NT2/D1 (cell line): ENCODE results near the gene DDX6.

Experiments
- SUZ12 ChIP-seq: IDR thresholded peaks from 2 replicates; pipeline ENCODE4 v1.6.1; 2011; ENCODE audit not compliant: insufficient read length, insufficient read depth; ENCODE audit errors: extremely low read depth
- YY1 ChIP-seq: IDR thresholded peaks from 2 replicates; pipeline ENCODE4 v1.6.1; 2011; ENCODE audit not compliant: insufficient read length, insufficient read depth

DNA sequence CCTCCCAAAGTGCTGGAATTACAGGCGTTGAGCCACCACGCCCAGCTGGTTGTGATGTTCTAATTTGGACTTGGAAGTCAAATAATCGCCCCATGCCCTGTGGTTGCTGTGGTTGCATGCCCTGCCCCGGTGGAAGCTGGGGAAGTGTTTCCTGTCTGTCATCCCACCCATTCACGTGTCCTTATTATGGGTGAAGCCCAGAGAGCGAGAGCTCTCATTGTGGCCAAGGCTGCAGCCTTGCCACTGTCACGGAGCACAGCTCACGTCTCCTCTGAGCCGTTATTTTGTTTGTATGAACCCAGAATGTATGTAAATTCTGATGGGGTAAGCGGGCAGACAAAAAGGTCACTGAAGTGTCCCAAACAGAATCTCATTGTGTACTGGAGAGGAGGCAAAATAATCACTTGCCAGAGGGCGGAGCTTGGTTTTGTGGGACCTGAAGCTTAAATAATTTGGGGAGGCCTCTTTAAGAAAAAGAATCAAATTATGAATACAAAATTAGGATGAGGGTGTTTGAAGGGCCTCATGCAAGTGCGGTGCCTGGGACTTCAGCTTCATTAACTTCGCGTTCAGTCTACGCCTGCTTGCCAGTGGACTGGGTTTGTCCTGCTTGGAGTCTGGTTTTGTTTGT, 85.7 kb downstream of the DDX6 start:
- TF ChIP-seq YY1 (no peak), SUZ12 (no peak)
